SJSA1 (cell line): ENCODE results near the gene CDH22. TPM values are rescaled to one million over a fixed set of nuclear protein-coding genes. Genes with fewer than 3 reads are reported as not detected.

Experiments used
- DNase-seq, 2 experiments: peaks; one replicate each; pipeline ENCODE4 v3.0.0-alpha.2; 2015 to 2020; ENCODE audit warnings: low spot score in 2 of 2, low read depth in 1 of 2
- H3K27ac ChIP-seq: fragments of 250-450 bp; sonication (Bioruptor Pico); 2 replicates; pipeline ENCODE4 v1.5.1; 2020; ENCODE audit warnings: mild to moderate bottlenecking, moderate library complexity
- H3K27me3 ChIP-seq: fragments of 250-450 bp; sonication (Bioruptor Pico); replicated peaks from 2 replicates; pipeline ENCODE4 v1.5.1; 2020; ENCODE audit warnings: mild to moderate bottlenecking, moderate library complexity
- H3K36me3 ChIP-seq: fragments of 250-450 bp; sonication (Bioruptor Pico); 2 replicates; pipeline ENCODE4 v1.5.1; 2020; ENCODE audit warnings: mild to moderate bottlenecking
- H3K4me1 ChIP-seq: fragments of 250-450 bp; sonication (Bioruptor Pico); replicated peaks from 2 replicates; pipeline ENCODE4 v1.6.1; 2021; ENCODE audit warnings: mild to moderate bottlenecking
- H3K4me3 ChIP-seq: fragments of 250-450 bp; sonication (Bioruptor Pico); 2 replicates; pipeline ENCODE4 v1.5.1; 2020; ENCODE audit warnings: mild to moderate bottlenecking
- H3K9me3 ChIP-seq: fragments of 250-450 bp; sonication (Bioruptor Pico); replicated peaks from 2 replicates; pipeline ENCODE4 v1.5.1; 2020; ENCODE audit warnings: mild to moderate bottlenecking
- total RNA-seq: library from RNA; depleted of rRNA; stranded (reverse); fragments of >200 nt; shearing (Covaris generic); gene quantifications from 2 replicates; pipeline ENCODE4 v1.2.3, GENCODE V29; 2014

The CDH22 gene
- total RNA-seq, 1 experiment from 2014 or later: not detected

GRCh38 chr20:46349035-46349741 lies 40.9 kb upstream of the CDH22 start:
- peak in 1 of 2 experiments; percentile 30 for DNase-seq
- no peak overlapping the region for H3K4me3 ChIP-seq
- H3K9me3 ChIP-seq: no peaks in the 10 kb centered on the region; the same call in 1 of the 2 replicates
- H3K4me1 ChIP-seq: peaks cover 16% of the 10 kb centered on the region
- peaks cover 11% of the 10 kb centered on the region for H3K27me3 ChIP-seq
- no peak overlapping the region for H3K27ac ChIP-seq
- peaks cover 17% of the 10 kb centered on the region for H3K36me3 ChIP-seq

GRCh38 chr20:46347841-46348803 lies 39.8 kb upstream of the CDH22 start:
- Histone ChIP-seq H3K27me3 (peaks cover 22% of the 10 kb centered on the region), H3K36me3 (peaks cover 17% of the 10 kb centered on the region), H3K4me1 (peaks cover 16% of the 10 kb centered on the region), H3K9me3 (no peaks in the 10 kb centered on the region; the same call in 1 of the 2 replicates), H3K27ac (no peak overlapping the region), H3K4me3 (no peak overlapping the region)
- no peak for DNase-seq

GRCh38 chr20:46346770-46347169 lies 38.5 kb upstream of the CDH22 start:
- peaks cover 16% of the 10 kb centered on the region for H3K4me1 ChIP-seq
- H3K27ac ChIP-seq: no peak overlapping the region
- H3K27me3 ChIP-seq: peaks cover 35% of the 10 kb centered on the region
- DNase-seq: no peak
- H3K9me3 ChIP-seq: no peaks in the 10 kb centered on the region; the same call in 1 of the 2 replicates
- peaks cover 15% of the 10 kb centered on the region for H3K36me3 ChIP-seq
- H3K4me3 ChIP-seq: no peak overlapping the region

DNA sequence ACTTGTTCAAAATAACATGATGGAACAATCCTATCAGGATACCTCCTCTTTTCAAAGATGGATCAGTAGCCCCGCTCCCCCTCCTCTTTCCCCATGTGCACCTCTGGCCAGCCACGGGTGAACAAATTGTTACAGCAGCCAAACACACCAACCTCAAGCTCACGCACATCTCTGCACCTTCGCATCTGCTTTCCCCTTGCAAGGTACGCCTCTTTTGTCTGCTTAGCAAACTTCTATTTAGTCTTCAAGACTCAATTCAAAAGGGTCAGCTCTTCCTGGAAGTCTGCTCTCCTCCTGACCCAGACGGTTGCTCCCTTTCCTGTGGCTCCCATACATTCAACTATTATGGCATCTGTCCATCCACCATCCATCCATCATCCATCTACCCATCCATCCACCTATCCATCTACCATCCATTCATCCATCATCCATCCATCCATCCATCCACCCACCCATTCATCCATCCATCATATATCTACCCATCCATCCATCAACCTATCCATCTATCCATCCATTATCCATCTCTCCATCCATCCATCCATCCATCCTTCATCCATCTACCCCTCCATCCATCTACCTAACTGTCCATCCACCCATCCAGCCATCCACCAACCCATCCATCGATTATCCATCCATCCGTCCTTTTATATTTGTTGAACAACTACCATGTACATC lies 36.3 kb upstream of the CDH22 start:
- H3K36me3 ChIP-seq: no peaks in the 10 kb centered on the region
- no peak overlapping the region for H3K27ac ChIP-seq
- H3K27me3 ChIP-seq: peaks cover 53% of the 10 kb centered on the region
- no peak for DNase-seq
- no peaks in the 10 kb centered on the region; the same call in 1 of the 2 replicates for H3K9me3 ChIP-seq
- H3K4me1 ChIP-seq: no peaks in the 10 kb centered on the region
- H3K4me3 ChIP-seq: no peak overlapping the region

DNA sequence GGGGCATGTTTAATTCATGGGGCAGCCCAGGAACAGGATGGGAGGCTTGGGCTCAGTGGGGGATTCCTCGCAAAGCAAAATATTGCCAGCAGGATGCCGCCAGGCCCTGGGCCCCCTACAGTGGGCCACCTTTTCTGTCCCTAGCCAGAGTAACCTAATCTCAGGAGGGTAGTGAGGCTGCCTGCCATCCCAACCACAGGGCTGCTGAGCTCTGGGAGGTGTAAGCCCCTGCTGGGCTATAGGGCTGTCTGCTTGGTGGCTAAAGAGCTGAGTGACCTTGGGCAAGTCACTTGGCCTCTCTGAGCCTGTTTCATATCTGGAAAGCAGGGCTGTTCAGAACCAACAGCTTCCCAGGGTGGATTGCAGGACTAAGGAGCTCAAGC lies 35.7 kb upstream of the CDH22 start:
- Histone ChIP-seq H3K4me1 (no peaks in the 10 kb centered on the region), H3K27ac (no peak overlapping the region), H3K4me3 (no peak overlapping the region), H3K27me3 (peaks cover 60% of the 10 kb centered on the region), H3K36me3 (no peaks in the 10 kb centered on the region), H3K9me3 (no peaks in the 10 kb centered on the region; the same call in 1 of the 2 replicates)
- DNase-seq: no peak

DNA sequence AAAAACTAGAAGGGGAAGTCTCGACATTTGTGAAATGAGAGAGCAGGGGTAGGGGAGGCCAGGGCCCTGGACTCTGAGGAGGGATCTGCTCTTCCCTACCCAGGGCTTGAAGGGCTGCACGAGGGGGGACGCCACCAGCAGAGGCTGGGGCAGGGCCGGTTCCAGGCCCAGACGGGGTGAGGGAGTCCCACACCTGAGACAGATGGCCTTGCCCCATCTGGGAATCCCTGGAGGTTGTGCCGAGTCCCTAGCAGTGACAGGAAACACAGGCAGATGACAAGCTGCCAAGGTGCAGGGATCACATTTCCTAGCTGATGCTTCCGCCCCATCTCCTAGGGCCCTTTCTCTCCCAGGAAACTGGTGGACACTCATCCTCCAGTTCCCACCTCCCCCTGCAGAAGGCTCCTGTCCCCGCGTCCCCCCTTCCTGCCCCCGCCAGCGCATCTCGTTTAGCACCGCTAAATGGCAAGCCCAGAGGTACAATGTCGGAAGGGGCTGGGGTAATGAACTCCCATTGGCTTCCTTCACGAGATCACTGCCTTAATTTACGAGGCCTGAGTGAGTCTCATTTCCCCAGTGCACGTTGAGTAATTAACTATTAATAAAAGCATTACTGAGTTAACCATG lies 35.2 kb upstream of the CDH22 start:
- no peaks in the 10 kb centered on the region for H3K36me3 ChIP-seq
- H3K4me3 ChIP-seq: no peak overlapping the region
- H3K27me3 ChIP-seq: peaks cover 65% of the 10 kb centered on the region
- no peak for DNase-seq
- no peaks in the 10 kb centered on the region; the same call in 1 of the 2 replicates for H3K9me3 ChIP-seq
- H3K27ac ChIP-seq: no peak overlapping the region
- no peaks in the 10 kb centered on the region for H3K4me1 ChIP-seq

DNA sequence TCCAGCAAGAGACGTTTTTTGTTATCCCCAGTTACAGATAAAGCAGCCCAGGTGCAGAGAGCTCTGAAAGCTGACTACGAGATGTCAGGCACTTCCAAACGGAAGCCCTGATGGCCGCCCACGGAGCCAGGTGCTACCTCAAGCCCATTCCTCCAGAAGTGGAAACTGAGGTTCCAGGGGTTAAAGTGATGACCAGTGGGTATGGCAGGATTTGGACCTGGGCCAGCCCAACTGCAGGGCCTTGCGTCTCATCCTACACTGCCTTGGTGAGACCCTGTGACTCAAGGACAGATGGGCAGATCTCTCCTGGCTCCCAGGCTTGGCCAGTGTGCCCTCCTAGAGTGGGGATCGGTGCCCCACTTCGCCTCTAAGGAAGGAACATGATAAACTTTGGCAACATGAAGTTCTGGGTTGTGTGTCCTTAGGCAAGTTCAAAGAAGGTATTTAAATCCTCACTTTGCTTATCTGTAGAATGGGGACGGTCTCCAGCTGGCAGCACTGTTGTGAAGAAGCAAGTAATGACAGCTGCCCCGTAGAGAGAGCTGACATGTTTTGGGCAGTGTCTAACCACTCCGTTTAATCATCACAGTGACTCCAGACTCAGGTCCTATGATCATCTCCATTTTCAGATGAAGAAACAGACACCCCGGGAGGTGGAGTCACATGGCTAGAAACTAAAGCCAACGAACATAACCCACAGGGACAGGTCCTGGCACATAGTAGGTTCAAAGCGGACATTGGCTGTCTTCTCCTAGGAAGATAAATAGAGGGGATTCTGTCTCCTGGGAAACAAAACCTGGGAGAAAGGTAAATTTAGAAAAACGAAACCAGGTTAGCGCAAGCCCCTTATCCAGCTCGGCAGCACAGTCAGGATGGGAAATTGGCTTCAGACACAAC lies 34.4 kb upstream of the CDH22 start:
- peaks cover 70% of the 10 kb centered on the region for H3K27me3 ChIP-seq
- no peaks in the 10 kb centered on the region for H3K4me1 ChIP-seq
- H3K4me3 ChIP-seq: no peak overlapping the region

GRCh38 chr20:46342010-46342378 lies 33.7 kb upstream of the CDH22 start:
- Histone ChIP-seq H3K36me3 (no peaks in the 10 kb centered on the region), H3K9me3 (no peaks in the 10 kb centered on the region; the same call in 1 of the 2 replicates), H3K27me3 (peaks cover 71% of the 10 kb centered on the region), H3K27ac (no peak overlapping the region), H3K4me1 (no peaks in the 10 kb centered on the region), H3K4me3 (no peak overlapping the region)
- DNase-seq: no peak

More for the DNA sequence above, 34.4 kb upstream of the CDH22 start:
- no peak overlapping the region for H3K27ac ChIP-seq
- H3K36me3 ChIP-seq: no peaks in the 10 kb centered on the region
- DNase-seq: no peak
- no peaks in the 10 kb centered on the region; the same call in 1 of the 2 replicates for H3K9me3 ChIP-seq

DNA sequence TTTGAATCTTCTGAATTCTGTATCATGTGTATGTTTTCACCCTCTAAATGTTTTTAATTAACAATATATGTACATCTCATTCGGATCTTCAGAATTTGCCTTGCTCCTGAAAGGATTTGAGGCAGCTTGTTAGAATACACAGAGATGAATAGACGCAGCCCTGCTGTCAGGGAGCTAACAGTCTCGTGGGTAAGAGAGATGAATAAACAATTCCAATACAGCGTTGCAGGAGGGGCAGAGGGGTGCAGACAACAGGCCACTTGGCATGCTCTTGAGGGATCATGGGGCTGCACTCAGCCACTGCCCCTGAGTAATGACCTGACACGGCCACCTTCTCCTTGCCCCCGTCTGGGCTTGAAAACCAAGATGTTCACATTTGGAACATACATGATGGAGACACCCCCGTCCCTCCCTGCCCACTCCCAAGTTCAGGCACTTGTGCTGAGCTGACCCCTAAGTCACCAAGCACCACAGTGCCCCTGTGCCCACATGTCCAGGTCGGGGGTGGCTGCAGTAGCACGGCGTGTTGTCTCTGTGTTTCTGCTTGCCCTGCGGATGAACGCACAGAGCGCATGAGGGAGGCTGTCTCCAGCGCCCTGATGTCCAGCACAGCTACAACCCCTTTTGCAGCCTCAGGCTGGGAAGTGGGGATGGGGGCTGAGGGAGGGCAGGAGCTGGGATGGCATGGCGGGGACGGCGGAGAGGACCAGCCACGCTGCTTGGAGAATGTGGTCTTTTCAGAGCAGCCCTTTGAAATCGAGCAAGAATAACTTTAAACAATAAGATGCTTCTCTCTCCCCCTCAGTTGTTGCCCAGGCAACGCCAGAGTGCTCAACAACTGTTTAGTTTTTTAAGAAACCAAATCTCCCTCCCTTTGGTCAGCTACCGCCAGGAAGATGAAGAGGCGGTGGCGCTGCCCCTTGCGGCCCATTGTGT lies 33.0 kb upstream of the CDH22 start:
- no peak overlapping the region for H3K4me3 ChIP-seq
- no peak overlapping the region for H3K27ac ChIP-seq
- no peaks in the 10 kb centered on the region for H3K4me1 ChIP-seq
- no peak for DNase-seq
- no peaks in the 10 kb centered on the region for H3K36me3 ChIP-seq
- no peaks in the 10 kb centered on the region; the same call in 1 of the 2 replicates for H3K9me3 ChIP-seq
- peaks cover 77% of the 10 kb centered on the region for H3K27me3 ChIP-seq

DNA sequence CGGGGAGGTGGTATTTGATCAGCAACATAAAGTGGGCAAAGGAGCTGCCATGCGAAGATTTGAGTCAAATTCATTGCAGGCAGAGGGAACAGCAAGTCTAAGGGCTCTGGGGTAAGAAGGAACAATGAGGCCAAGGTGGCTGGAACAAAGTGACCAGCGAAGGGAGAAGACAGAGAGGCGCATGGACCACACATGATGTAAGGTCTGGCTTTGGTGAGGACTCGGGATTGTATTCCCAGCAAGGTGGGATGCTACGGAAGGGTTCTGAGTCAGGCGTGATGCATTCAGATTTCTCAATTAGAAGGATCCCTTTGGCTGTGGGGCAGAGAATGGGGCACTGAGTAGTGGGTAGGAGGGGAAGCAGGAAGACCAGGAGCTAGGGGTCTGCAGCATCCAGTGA lies 30.7 kb upstream of the CDH22 start:
- Histone ChIP-seq H3K27me3 (peaks cover 86% of the 10 kb centered on the region), H3K9me3 (no peaks in the 10 kb centered on the region), H3K27ac (no peak overlapping the region), H3K36me3 (no peaks in the 10 kb centered on the region), H3K4me3 (no peak overlapping the region), H3K4me1 (no peaks in the 10 kb centered on the region)
- no peak for DNase-seq

GRCh38 chr20:46336735-46337134 lies 28.4 kb upstream of the CDH22 start:
- DNase-seq: no peak
- Histone ChIP-seq H3K36me3 (no peaks in the 10 kb centered on the region), H3K27ac (no peak overlapping the region), H3K27me3 (peaks cover 75% of the 10 kb centered on the region), H3K9me3 (no peaks in the 10 kb centered on the region), H3K4me1 (no peaks in the 10 kb centered on the region), H3K4me3 (no peak overlapping the region)
